Chondrocyte (in vitro differentiated cells): ENCODE data around the gene CEACAM7. TPM values are rescaled to one million over a fixed set of nuclear protein-coding genes. Genes with fewer than 3 reads are reported as not detected.

ENCODE experiments used
- DNase-seq: peaks from one replicate; pipeline ENCODE4 v3.0.0; 2021; ENCODE audit warnings: mixed read lengths, low spot score
- H3K27ac Mint-ChIP-seq: one replicate; pipeline ENCODE4 v1.8.0; 2021; ENCODE audit warnings: mild to moderate bottlenecking, moderate library complexity, mixed read lengths; ENCODE audit not compliant: unreplicated experiment
- H3K27me3 Mint-ChIP-seq: 2 replicates; pipeline ENCODE4 v1.8.0; 2021; ENCODE audit warnings: low read depth, mixed read lengths
- H3K36me3 Mint-ChIP-seq: 2 replicates; pipeline ENCODE4 v1.8.0; 2021; ENCODE audit warnings: low read depth, mixed read lengths
- H3K4me1 Mint-ChIP-seq: 2 replicates; pipeline ENCODE4 v1.8.0; 2021; ENCODE audit warnings: low read depth, mild to moderate bottlenecking, mixed read lengths
- H3K4me3 Mint-ChIP-seq: one replicate; pipeline ENCODE4 v1.8.0; 2021; ENCODE audit warnings: mild to moderate bottlenecking, moderate library complexity, mixed read lengths; ENCODE audit not compliant: unreplicated experiment
- H3K9me3 Mint-ChIP-seq: 2 replicates; pipeline ENCODE4 v1.8.0; 2021; ENCODE audit warnings: low read depth, mixed read lengths
- total RNA-seq: library from RNA; stranded (reverse); gene quantifications from 3 replicates; pipeline ENCODE4 v1.2.1, GENCODE V29; 2021
- TF ChIP-seq, protein P1 (sequence below): fragments of 200-600 bp; sonication (generic); IDR thresholded peaks from 2 replicates; pipeline ENCODE4 v1.5.0; 2021; ENCODE audit warnings: antibody characterized with exemption, mild to moderate bottlenecking, moderate library complexity

CEACAM7 gene
- total RNA-seq, 1 donor from 2014 or later: not detected

DNA sequence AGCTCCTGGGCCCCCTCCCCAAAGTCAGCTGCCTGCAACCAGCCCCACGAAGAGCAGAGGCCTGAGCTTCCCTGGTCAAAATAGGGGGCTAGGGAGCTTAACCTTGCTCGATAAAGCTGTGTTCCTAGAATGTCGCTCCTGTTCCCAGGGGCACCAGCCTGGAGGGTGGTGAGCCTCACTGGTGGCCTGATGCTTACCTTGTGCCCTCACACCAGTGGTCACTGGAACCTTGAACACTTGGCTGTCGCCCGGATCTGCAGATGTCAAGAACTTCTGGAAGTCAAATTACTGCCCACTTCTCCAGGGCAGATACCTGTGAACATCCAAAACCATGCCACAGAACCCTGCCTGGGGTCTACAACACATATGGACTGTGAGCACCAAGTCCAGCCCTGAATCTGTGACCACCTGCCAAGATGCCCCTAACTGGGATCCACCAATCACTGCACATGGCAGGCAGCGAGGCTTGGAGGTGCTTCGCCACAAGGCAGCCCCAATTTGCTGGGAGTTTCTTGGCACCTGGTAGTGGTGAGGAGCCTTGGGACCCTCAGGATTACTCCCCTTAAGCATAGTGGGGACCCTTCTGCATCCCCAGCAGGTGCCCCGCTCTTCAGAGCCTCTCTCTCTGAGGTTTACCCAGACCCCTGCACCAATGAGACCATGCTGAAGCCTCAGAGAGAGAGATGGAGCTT, 15.7 kb upstream of the CEACAM7 start:
- Mint-ChIP-seq H3K36me3 (no peaks in the 10 kb centered on the region), H3K27ac (no peak overlapping the region), H3K9me3 (no peaks in the 10 kb centered on the region), H3K4me3 (no peak overlapping the region), H3K27me3 (peaks cover 7% of the 10 kb centered on the region), H3K4me1 (no peaks in the 10 kb centered on the region)
- DNase-seq: no peak
- TF ChIP-seq, protein P1, sequence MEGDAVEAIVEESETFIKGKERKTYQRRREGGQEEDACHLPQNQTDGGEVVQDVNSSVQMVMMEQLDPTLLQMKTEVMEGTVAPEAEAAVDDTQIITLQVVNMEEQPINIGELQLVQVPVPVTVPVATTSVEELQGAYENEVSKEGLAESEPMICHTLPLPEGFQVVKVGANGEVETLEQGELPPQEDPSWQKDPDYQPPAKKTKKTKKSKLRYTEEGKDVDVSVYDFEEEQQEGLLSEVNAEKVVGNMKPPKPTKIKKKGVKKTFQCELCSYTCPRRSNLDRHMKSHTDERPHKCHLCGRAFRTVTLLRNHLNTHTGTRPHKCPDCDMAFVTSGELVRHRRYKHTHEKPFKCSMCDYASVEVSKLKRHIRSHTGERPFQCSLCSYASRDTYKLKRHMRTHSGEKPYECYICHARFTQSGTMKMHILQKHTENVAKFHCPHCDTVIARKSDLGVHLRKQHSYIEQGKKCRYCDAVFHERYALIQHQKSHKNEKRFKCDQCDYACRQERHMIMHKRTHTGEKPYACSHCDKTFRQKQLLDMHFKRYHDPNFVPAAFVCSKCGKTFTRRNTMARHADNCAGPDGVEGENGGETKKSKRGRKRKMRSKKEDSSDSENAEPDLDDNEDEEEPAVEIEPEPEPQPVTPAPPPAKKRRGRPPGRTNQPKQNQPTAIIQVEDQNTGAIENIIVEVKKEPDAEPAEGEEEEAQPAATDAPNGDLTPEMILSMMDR: no peak

GRCh38 chr19:41702171-41702651, 14.1 kb upstream of the CEACAM7 start:
- no peaks in the 10 kb centered on the region for H3K9me3 Mint-ChIP-seq
- no peak for DNase-seq
- no peak overlapping the region for H3K4me3 Mint-ChIP-seq
- H3K27me3 Mint-ChIP-seq: peaks cover 4% of the 10 kb centered on the region
- H3K4me1 Mint-ChIP-seq: no peaks in the 10 kb centered on the region
- H3K36me3 Mint-ChIP-seq: no peaks in the 10 kb centered on the region
- no peak overlapping the region for H3K27ac Mint-ChIP-seq
- TF ChIP-seq, protein P1: no peak

- peaks cover 4% of the 10 kb centered on the region for H3K27me3 Mint-ChIP-seq
- no peak overlapping the region for H3K27ac Mint-ChIP-seq
- H3K9me3 Mint-ChIP-seq: no peaks in the 10 kb centered on the region
- TF ChIP-seq, protein P1: no peak
- no peaks in the 10 kb centered on the region for H3K36me3 Mint-ChIP-seq
- H3K4me3 Mint-ChIP-seq: no peak overlapping the region
- no peaks in the 10 kb centered on the region for H3K4me1 Mint-ChIP-seq
- DNase-seq: no peak
Observed at GRCh38 chr19:41701401-41702075, 13.5 kb upstream of the CEACAM7 start.

- no peak for DNase-seq
- no peaks in the 10 kb centered on the region for H3K4me1 Mint-ChIP-seq
- no peak overlapping the region for H3K4me3 Mint-ChIP-seq
Observed at GRCh38 chr19:41700381-41701195, 12.5 kb upstream of the CEACAM7 start.

DNA sequence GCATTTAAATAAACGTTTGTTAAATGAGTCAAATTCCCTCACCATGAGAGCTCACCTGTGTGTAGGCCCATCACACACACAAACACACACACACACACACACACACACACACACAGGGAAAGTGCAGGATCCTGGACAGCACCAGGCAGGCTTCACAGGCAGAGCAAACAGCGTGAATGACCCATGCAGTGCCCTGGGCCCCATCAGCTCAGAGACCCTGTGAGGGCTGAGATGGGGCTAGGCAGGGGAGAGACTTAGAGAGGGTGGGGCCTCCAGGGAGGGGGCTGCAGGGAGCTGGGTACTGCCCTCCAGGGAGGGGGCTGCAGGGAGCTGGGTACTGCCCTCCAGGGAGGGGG, 11.9 kb upstream of the CEACAM7 start:
- Mint-ChIP-seq H3K36me3 (no peaks in the 10 kb centered on the region), H3K4me3 (no peak overlapping the region), H3K4me1 (no peaks in the 10 kb centered on the region), H3K9me3 (no peaks in the 10 kb centered on the region), H3K27ac (no peak overlapping the region), H3K27me3 (peaks cover 2% of the 10 kb centered on the region)
- TF ChIP-seq, protein P1: no peak
- DNase-seq: no peak

More at GRCh38 chr19:41700381-41701195, 12.5 kb upstream of the CEACAM7 start:
- Mint-ChIP-seq H3K9me3 (no peaks in the 10 kb centered on the region), H3K36me3 (no peaks in the 10 kb centered on the region), H3K27ac (no peak overlapping the region), H3K27me3 (peaks cover 2% of the 10 kb centered on the region)
- TF ChIP-seq, protein P1: no peak
